ENCODE data around the gene B9D1.
"Not testable (repeated sequence)": the region's sequence is repeated elsewhere in the genome, so short reads cannot be mapped to it uniquely, and the experiment has no call there.

Gene B9D1

GRCh38 chr17:19363114-19363438 is 553 bp upstream of the B9D1 start:
- Mint-ChIP-seq H3K4me3 (peak overlapping the region; percentile 82), H3K27ac (no peak overlapping the region), H3K9me3 (no peaks in the 10 kb centered on the region), H3K27me3 (peaks cover 12% of the 10 kb centered on the region), H3K4me1 (peaks cover 7% of the 10 kb centered on the region), H3K36me3 (ENCODE audit: low read depth) (no peaks in the 10 kb centered on the region)
- DNase-seq (no peak), ATAC-seq (no peak)

GRCh38 chr17:19361944-19362276 is 613 bp downstream of the B9D1 start:
- H3K9me3 Mint-ChIP-seq = no peaks in the 10 kb centered on the region
- peaks cover 12% of the 10 kb centered on the region for H3K27me3 Mint-ChIP-seq
- H3K4me3 Mint-ChIP-seq = peak overlapping the region; percentile 82
- no peaks in the 10 kb centered on the region for H3K36me3 Mint-ChIP-seq (ENCODE audit: low read depth)
- peak overlapping the region; percentile 41 for H3K27ac Mint-ChIP-seq
- no peak for ATAC-seq
- H3K4me1 Mint-ChIP-seq = peaks cover 7% of the 10 kb centered on the region
- DNase-seq = no peak

DNA sequence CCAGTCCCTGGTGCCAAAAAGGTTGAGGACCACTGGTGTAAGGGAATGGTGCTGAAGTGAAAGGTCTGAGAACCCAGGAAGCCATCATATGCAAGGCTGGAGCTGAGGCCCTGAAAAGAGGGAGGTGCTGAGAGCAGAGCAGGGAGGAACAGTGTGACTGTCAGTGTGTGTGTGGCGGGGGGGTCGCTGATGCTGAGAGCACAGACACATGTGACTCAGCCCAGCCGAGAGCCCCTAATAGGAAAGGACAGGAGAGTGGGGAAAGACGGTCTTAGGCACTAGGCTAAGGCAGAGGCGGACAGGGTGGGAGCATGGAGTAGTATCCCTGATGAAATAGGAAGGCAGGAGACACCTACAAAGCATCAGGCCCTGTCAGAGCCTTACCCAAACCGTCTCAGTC is 1.2 kb downstream of the B9D1 start:
- Mint-ChIP-seq H3K27ac (no peak overlapping the region), H3K36me3 (ENCODE audit: low read depth) (no peaks in the 10 kb centered on the region), H3K4me3 (peak overlapping the region; percentile 37), H3K27me3 (peaks cover 12% of the 10 kb centered on the region), H3K4me1 (peaks cover 7% of the 10 kb centered on the region), H3K9me3 (no peaks in the 10 kb centered on the region)
- no peak for ATAC-seq
- DNase-seq = no peak

DNA sequence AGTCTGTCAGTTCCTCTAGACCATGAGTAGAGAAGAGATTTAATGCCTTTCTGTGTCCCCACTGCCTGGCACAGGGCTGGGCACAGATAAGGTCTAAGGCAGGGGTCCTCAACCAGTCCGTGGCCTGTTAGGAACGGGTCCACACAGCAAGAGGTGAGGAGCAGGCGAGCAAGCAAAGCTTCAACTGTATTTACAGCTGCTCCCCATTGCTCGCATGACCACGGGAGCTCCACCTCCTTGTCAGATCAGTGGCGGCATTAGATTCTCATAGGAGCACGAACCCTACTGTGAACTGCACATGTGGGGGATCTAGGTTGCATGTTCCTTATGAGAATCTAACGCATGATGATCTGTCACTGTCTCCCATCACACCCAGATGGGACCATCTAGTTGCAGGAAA is 1.8 kb downstream of the B9D1 start:
- Mint-ChIP-seq H3K27ac (no peak overlapping the region), H3K27me3 (peaks cover 12% of the 10 kb centered on the region), H3K4me3 (no peak overlapping the region), H3K9me3 (no peaks in the 10 kb centered on the region), H3K36me3 (ENCODE audit: low read depth) (no peaks in the 10 kb centered on the region), H3K4me1 (peaks cover 7% of the 10 kb centered on the region)
- DNase-seq = no peak
- ATAC-seq = no peak

DNA sequence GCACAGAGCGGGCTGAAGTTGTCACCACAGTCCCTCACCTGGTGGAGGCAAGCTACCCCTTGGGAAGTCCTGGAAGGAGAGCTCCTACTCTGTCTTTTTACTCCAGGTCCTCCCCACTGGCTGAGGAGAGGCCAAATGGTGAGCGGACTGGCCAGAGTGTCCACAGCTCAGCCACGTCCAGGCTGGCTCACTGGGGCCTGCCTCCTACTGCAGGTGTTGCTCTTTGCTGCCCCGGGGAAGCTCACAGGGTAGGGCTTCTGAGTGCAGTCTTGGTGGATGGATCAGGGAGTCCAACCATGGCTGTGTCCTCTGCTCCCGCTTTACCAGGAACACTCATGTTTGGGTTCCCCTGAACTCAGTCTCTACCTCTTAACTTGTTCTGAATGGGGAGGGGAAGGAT is 2.7 kb downstream of the B9D1 start:
- H3K27ac Mint-ChIP-seq = no peak overlapping the region
- no peaks in the 10 kb centered on the region for H3K36me3 Mint-ChIP-seq (ENCODE audit: low read depth)
- peaks cover 14% of the 10 kb centered on the region for H3K27me3 Mint-ChIP-seq
- H3K4me3 Mint-ChIP-seq = no peak overlapping the region
- no peaks in the 10 kb centered on the region for H3K9me3 Mint-ChIP-seq
- peaks cover 7% of the 10 kb centered on the region for H3K4me1 Mint-ChIP-seq
- DNase-seq (no peak), ATAC-seq (no peak)

DNA sequence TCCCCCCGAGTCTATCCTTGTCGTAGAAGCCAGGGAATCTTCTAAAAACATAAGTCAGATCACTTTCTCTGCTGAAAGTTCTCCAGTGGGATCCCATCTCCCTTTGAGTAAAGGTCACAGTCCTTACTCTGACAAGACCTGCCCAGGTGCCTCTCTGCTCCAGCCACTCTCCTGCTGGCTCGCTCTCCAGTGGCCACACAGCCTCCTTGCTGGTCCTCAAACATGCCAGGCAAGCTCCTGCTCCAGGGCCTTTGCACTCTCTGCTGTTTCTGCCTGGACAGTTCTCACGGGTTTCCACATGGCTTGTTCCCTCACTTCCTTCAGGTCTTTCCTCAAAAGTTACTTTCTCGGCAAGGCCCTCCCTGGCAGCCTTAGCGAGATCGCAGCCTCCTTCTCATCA is 3.4 kb downstream of the B9D1 start:
- no peak for ATAC-seq
- Mint-ChIP-seq H3K4me1 (peaks cover 7% of the 10 kb centered on the region), H3K27ac (no peak overlapping the region), H3K4me3 (no peak overlapping the region), H3K36me3 (ENCODE audit: low read depth) (no peaks in the 10 kb centered on the region), H3K9me3 (no peaks in the 10 kb centered on the region), H3K27me3 (peaks cover 16% of the 10 kb centered on the region)
- DNase-seq = no peak

DNA sequence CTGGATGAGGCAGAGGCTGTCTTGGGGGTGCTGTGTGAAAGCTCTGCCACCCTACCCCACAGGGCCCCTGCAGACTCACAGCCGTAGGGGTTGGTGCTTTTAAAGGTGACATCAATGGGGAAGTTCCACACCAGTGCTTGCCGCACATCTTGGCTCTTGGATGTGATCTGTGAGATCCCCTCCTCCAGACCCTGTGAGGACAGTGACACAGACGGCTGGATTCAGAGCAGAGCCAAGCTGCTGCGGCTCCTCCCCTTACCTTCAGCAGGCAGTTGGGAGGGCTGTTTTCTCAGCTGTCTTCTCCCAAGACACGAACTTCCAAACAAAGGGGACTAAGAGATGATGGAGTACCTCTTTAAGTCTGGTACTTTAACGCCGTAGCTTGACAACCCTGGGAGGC is 4.8 kb downstream of the B9D1 start:
- Mint-ChIP-seq H3K27me3 (peaks cover 17% of the 10 kb centered on the region), H3K27ac (no peak overlapping the region), H3K36me3 (ENCODE audit: low read depth) (no peaks in the 10 kb centered on the region), H3K9me3 (no peaks in the 10 kb centered on the region), H3K4me3 (no peak overlapping the region), H3K4me1 (peaks cover 7% of the 10 kb centered on the region)
- ATAC-seq (no peak), DNase-seq (no peak)

DNA sequence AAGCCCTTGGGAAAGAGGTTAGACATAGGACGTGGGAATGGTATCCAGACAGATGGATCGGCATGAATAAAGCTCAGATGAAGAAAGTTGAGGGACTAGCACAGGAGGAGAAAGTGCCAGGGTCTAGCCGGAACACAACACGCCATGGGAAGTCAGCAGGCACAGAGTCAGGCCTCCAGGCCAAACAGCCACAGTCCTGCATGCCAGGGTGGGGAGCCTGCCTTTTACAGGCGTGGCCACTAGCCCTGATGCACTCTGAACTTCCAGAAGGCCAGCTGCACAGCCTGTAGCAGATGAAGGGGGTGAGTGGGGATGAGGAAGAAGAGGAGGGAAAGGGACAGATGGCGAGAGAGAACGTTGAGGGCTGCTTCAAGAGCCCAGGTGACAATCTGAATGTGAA is 5.2 kb downstream of the B9D1 start:
- Mint-ChIP-seq H3K4me1 (peaks cover 7% of the 10 kb centered on the region), H3K27ac (no peak overlapping the region), H3K27me3 (peaks cover 17% of the 10 kb centered on the region), H3K4me3 (no peak overlapping the region), H3K9me3 (no peaks in the 10 kb centered on the region), H3K36me3 (ENCODE audit: low read depth) (no peaks in the 10 kb centered on the region)
- DNase-seq = no peak
- no peak for ATAC-seq

DNA sequence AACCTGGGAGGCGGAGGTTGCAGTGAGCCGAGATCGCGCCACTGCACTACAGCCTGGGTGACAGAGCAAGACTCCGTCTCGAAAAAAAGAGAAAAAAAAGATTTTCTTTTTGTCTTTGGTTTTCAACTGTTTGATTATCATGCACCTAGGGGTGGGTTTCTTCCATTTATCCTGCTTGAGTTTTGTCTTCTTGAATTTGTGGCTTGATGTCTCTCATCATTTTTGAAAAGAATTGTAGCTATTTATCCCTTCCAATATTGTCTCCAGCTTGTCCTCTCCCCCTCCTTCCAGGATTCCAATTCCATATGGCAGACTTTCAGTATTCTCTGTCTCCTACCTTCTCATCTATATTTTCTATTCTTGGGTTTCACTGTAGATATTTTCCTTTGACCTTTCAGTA is 7.8 kb downstream of the B9D1 start:
- DNase-seq (no peak), ATAC-seq (no peak)
- peaks cover 17% of the 10 kb centered on the region for H3K27me3 Mint-ChIP-seq
- H3K4me1 Mint-ChIP-seq = no peaks in the 10 kb centered on the region
- H3K27ac Mint-ChIP-seq = no peak overlapping the region
- H3K9me3 Mint-ChIP-seq = no peaks in the 10 kb centered on the region
- H3K4me3 Mint-ChIP-seq = no peak overlapping the region
- H3K36me3 Mint-ChIP-seq (ENCODE audit: low read depth) = no peaks in the 10 kb centered on the region

DNA sequence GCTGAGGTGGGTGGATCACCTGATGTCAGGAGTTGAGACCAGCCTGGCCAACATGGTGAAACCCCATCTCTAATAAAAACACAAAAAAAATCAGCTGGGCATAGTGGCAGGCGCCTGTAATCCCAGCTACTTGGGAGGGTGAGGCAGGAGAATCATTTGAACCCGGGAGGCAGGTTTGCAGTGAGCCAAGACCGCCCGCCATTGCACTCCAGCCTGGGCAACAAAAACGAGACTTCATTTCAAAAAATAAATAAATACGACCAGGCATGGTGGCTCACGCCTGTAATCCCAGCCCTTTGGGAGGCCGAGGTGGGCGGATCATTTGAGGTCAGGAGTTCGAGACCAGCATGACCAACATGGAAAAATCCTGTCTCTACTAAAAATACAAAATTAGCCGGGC is 9.1 kb downstream of the B9D1 start:
- not testable (repeated sequence) for H3K4me1 Mint-ChIP-seq, H3K9me3 Mint-ChIP-seq

GRCh38 chr17:19348806-19349205 is 13.7 kb downstream of the B9D1 start:
- Mint-ChIP-seq H3K4me1 (peaks cover 4% of the 10 kb centered on the region), H3K27me3 (peaks cover 5% of the 10 kb centered on the region), H3K9me3 (no peaks in the 10 kb centered on the region), H3K4me3 (no peak overlapping the region), H3K36me3 (ENCODE audit: low read depth) (no peaks in the 10 kb centered on the region), H3K27ac (no peak overlapping the region)
- DNase-seq (no peak), ATAC-seq (no peak)

More for the DNA sequence above, 9.1 kb downstream of the B9D1 start:
- not testable (repeated sequence) for ATAC-seq; H3K27ac Mint-ChIP-seq; H3K4me3 Mint-ChIP-seq; DNase-seq; H3K36me3 Mint-ChIP-seq (ENCODE audit: low read depth)
- peaks cover 13% of the 10 kb centered on the region for H3K27me3 Mint-ChIP-seq

GRCh38 chr17:19348081-19348650 is 14.4 kb downstream of the B9D1 start:
- peaks cover 4% of the 10 kb centered on the region for H3K4me1 Mint-ChIP-seq
- DNase-seq (no peak), ATAC-seq (no peak)
- H3K36me3 Mint-ChIP-seq (ENCODE audit: low read depth) = no peaks in the 10 kb centered on the region
- H3K27ac Mint-ChIP-seq = no peak overlapping the region
- H3K4me3 Mint-ChIP-seq = no peak overlapping the region
- H3K27me3 Mint-ChIP-seq = peaks cover 5% of the 10 kb centered on the region
- H3K9me3 Mint-ChIP-seq = no peaks in the 10 kb centered on the region

DNA sequence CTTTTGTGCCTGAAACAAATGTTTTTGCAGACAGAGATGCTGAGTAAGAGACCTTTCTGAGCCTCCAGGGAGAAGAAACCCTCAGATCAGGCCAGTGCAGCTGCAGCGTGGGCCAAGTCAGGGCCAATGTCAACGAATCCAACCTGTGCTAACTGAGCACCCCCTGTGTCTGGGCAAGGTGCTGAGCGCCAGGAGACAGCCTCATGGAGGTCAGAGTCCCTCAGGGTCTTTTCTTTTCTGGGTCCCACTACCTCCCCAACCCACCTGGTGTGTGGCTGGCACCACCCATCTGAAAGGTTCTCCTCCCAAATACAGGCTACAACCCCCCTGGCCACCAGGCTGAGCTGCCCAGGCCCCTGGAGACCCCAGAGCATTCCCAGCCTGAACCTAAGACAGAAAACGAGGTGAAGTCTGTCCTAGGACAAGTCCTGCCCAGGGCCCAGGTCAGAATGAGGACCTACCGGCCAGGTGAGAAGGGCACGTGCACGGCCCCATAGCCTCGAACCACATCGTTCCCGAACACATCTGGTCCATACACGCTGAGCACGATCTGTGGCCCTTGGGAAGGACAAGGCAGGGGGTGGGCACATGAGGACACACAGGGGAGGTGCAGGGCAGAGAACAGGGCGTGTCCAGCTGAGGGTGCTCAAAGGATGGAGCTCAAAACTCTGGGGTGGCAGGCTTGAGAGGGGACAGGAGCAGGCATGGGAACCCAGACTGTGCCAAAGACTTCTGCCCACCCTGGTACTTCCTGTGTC is 15.0 kb downstream of the B9D1 start:
- peaks cover 5% of the 10 kb centered on the region for H3K27me3 Mint-ChIP-seq
- no peak for DNase-seq
- H3K4me1 Mint-ChIP-seq = peaks cover 4% of the 10 kb centered on the region
- no peak for ATAC-seq
- no peak overlapping the region for H3K4me3 Mint-ChIP-seq
- H3K27ac Mint-ChIP-seq = no peak overlapping the region
- H3K36me3 Mint-ChIP-seq (ENCODE audit: low read depth) = no peaks in the 10 kb centered on the region
- H3K9me3 Mint-ChIP-seq = no peaks in the 10 kb centered on the region

DNA sequence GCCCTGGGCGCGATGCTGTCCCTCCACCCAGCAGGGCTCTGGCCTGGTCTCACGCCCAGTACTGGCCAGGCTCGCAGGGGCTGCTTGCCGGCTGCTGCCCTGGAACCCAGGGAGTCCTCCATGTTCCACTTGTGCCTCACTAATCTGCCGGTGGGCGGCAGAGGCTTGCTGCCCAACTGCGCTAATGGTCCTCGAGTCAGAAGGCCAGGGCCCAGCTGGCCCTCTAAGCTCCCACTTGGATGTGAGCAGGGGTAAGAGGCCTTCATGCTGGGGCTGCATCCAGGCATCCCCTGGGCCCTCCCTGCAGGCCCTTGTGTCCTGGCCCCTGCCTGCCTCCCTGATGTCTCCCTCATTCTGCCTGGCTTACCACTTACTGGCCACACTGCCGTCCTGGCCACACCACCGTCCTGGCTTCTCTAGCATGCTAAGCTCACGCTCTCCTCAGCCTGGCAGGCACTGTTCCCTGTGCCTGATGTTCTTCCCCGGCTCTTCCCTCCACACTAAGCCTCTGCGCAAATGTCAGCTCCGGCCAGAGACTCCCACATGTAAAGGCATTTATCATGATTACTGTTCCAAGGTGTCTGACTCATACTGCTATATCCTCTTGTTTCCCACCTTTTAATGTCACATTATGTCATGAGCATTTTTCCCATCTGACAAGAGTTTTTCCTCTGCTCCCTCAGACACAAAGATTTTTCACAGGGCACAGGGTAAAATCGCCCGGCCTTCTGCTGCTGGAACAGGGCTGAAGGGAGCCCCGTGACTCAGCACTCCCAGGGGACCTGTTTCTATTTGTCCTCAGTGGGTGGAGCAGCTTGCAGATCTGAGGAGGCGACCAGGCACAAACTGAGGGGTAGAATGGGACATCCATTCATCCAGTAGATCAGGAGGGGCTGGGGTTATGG is 15.9 kb downstream of the B9D1 start:
- H3K27ac Mint-ChIP-seq = no peak overlapping the region

More for the DNA sequence above, 15.9 kb downstream of the B9D1 start:
- H3K9me3 Mint-ChIP-seq = no peaks in the 10 kb centered on the region
- no peak overlapping the region for H3K4me3 Mint-ChIP-seq
- ATAC-seq = no peak
- no peak for DNase-seq
- H3K27me3 Mint-ChIP-seq = peaks cover 8% of the 10 kb centered on the region
- H3K4me1 Mint-ChIP-seq = peaks cover 4% of the 10 kb centered on the region
- H3K36me3 Mint-ChIP-seq (ENCODE audit: low read depth) = no peaks in the 10 kb centered on the region
